Stomach (tissue), 9 donors: Measurements from ENCODE around the gene ZNF277. TPM values are rescaled to one million over a fixed set of nuclear protein-coding genes. Genes with fewer than 3 reads are reported as not detected.

Experiments used
- DNase-seq, 2 donors: peaks; one replicate each; pipeline versions ENCODE4 v3.0.0 to v3.0.0-alpha.2; 2013 to 2019
- H3K27ac ChIP-seq, 5 donors: fragments of 200-600 bp in 4 of 5; sonication (generic) in 4 of 5; one replicate each; pipeline ENCODE4 v1.5.1; 2013 to 2019; ENCODE audit warnings: mild to moderate bottlenecking in 1 of 5, moderate library complexity in 1 of 5
- H3K27me3 ChIP-seq, 3 donors: fragments of 200-600 bp; sonication (generic); one replicate each; pipeline ENCODE4 v1.5.1; 2017 to 2019; ENCODE audit warnings: mixed run types in 1 of 3
- H3K36me3 ChIP-seq, 4 donors: fragments of 200-600 bp; sonication (generic); 1 replicate in 3 of 4; 2 replicates in 1 of 4; pipeline ENCODE4 v1.5.1; 2016 to 2019
- H3K4me1 ChIP-seq, 4 donors: fragments of 200-600 bp; sonication (generic); one replicate each; pipeline ENCODE4 v1.5.1; 2016 to 2019
- H3K4me3 ChIP-seq, 4 donors: fragments of 200-600 bp; sonication (generic) in 3 of 4; one replicate each; pipeline ENCODE4 v1.5.1; 2016 to 2019; ENCODE audit warnings: mild to moderate bottlenecking in 1 of 4
- H3K9me3 ChIP-seq, 4 donors: fragments of 200-600 bp; sonication (generic); one replicate each; pipeline ENCODE4 v1.5.1; 2016 to 2019
- EP300 ChIP-seq: sonication (generic); formaldehyde crosslinking; IDR thresholded peaks from one replicate; pipeline ENCODE4 v1.6.1; 2017; ENCODE audit warnings: antibody characterized with exemption
- POLR2A ChIP-seq, 4 donors: fragments of 450-650 bp; IDR thresholded peaks; one replicate each; pipeline ENCODE4 v1.6.1; 2016; ENCODE audit warnings: antibody characterized with exemption in 4 of 4, control low read depth in 2 of 4, mild to moderate bottlenecking in 1 of 4, moderate library complexity in 1 of 4
- POLR2AphosphoS5 ChIP-seq, 3 donors: sonication (generic); formaldehyde crosslinking; IDR thresholded peaks; one replicate each; pipeline ENCODE4 v1.6.1; 2016; ENCODE audit warnings: antibody characterized with exemption in 3 of 3
- WGBS, 5 donors: extraction: QIAGEN DNeasy Blood & Tissue Kit in 3 of 5; methylation state at CpG; one replicate each; pipeline versions ENCODE4 v1.1.5 to v1.1.7; 2013 to 2018; 5-methylcytosine and 5-hydroxymethylcytosine counted together
- intact Hi-C: fragments of 100-400 bp; cut with DNase I; formaldehyde crosslinking; loops from one replicate; pipeline ENCODE4 v1.15.1; 2023; ENCODE audit warnings: low total_unique reads
- polyA plus RNA-seq, 3 donors: library from polyadenylated mRNA; stranded (reverse); fragments of 200-250 nt; gene quantifications; one replicate each; pipeline ENCODE4 v1.2.3, GENCODE V29; 2013
- total RNA-seq, 5 donors: library from RNA; depleted of rRNA; stranded (reverse); fragments of >200 nt; gene quantifications; one replicate each; pipeline versions ENCODE4 v1.1.0 to v1.2.3, GENCODE V29; 2014 to 2016
- TF ChIP-seq, protein P1 (sequence below), 7 experiments: fragments of 450-650 bp in 4 of 7; fragments of 200-600 bp in 3 of 7; sonication (generic) in 3 of 7; IDR thresholded peaks; one replicate each; pipeline ENCODE4 v1.5.1; 2016 to 2019; ENCODE audit warnings: antibody characterized with exemption in 7 of 7, control low read depth in 2 of 7, mild to moderate bottlenecking in 1 of 7
- donor health status: healthy with polysubstance abuse.
- donor health status: Bipolar disorder and iron deficiency.
- donor health status: healthy.

ZNF277 gene
- total and polyA plus RNA-seq, 8 donors: 9.9 to 75.0 (median 27.2) TPM

DNA sequence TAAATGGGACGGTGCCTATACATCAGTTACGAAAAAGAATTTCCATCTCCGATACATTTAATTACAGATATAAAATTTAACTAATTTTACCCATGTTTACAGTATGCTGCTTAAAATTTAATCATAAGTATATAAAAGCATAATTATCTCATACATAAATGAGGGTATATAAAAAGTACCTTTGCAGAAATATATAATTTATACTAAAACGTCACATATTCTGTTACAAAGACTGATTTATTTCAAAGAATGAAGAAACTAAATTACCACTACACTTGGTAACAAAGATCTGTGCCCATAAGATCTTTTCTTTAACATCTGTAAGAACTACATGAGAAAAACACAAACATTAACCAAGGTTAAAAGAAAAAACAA, 3.1 kb upstream of the ZNF277 start:
- DNase-seq: no peak
- no peak overlapping the region for H3K4me3 ChIP-seq
- H3K4me1 ChIP-seq: peaks cover 5 to 41% (median 25%) of the 10 kb centered on the region in 4 donors
- H3K27ac ChIP-seq: no peak overlapping the region
- H3K27me3 ChIP-seq: peaks cover 0 to 4% (median 0%) of the 10 kb centered on the region in 3 donors
- intact Hi-C loops: no loop called here
- no peaks in the 10 kb centered on the region for H3K36me3 ChIP-seq
- TF ChIP-seq, protein P1, sequence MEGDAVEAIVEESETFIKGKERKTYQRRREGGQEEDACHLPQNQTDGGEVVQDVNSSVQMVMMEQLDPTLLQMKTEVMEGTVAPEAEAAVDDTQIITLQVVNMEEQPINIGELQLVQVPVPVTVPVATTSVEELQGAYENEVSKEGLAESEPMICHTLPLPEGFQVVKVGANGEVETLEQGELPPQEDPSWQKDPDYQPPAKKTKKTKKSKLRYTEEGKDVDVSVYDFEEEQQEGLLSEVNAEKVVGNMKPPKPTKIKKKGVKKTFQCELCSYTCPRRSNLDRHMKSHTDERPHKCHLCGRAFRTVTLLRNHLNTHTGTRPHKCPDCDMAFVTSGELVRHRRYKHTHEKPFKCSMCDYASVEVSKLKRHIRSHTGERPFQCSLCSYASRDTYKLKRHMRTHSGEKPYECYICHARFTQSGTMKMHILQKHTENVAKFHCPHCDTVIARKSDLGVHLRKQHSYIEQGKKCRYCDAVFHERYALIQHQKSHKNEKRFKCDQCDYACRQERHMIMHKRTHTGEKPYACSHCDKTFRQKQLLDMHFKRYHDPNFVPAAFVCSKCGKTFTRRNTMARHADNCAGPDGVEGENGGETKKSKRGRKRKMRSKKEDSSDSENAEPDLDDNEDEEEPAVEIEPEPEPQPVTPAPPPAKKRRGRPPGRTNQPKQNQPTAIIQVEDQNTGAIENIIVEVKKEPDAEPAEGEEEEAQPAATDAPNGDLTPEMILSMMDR (IDR thresholded peaks at IDR 0.05): no peak
- TF ChIP-seq EP300 (no peak), POLR2A (IDR thresholded peaks at IDR 0.05) (no peak), POLR2AphosphoS5 (IDR thresholded peaks at IDR 0.05) (no peak)
- 65 to 72% (median 69%) methylated on average over 4 of the region's 4 CpGs for WGBS, 5 donors
- H3K9me3 ChIP-seq: no peaks in the 10 kb centered on the region

DNA sequence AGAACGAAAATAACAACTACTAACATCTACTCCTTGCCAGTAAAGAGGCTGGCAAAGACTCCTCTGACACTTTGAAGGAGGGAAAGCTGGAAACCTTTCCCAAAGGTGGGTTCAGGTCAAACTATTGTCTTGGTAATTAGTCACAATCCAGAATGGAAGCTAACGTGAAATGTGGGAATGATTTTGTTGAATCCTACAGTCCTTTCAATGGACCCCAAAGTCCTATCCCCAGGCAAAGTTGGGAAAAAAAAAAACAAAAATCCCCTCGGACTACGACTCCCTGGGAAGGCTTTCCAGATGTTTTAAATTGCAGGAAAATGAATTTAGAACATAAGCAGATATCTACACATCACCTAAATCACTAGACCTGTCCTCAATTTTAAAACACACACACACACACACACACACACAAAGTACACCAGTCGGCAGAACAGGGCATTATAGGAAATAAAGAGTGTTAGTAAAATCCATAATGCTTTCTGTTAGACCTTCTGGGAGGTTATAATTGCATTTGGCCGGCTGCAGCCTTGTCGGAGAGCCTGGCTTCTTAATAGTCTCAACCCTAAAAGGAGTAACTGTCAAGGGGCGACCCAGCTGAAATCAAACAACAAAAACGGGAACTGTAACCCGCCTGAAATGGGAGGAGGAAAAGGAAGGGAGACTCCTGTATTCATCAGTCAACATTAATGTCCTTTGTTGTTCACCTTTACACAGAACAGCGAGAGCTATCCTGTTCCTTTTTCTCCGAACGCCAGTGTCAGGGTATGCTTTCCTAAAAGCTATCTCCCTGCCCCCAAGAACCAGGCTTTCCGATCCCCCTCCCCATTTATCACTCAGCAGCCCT, 1.8 kb upstream of the ZNF277 start:
- Histone ChIP-seq H3K36me3 (no peaks in the 10 kb centered on the region), H3K4me1 (peaks cover 5 to 41% (median 25%) of the 10 kb centered on the region in 4 donors), H3K27ac (peak overlapping the region; percentile 79 to 92 (median 89)), H3K9me3 (no peaks in the 10 kb centered on the region), H3K27me3 (peaks cover 0 to 4% (median 0%) of the 10 kb centered on the region in 3 donors), H3K4me3 (peak overlapping the region; percentile 81 to 90 (median 86))
- intact Hi-C loops: no loop called here
- TF ChIP-seq, protein P1 (IDR thresholded peaks at IDR 0.05): no peak
- TF ChIP-seq POLR2AphosphoS5 (IDR thresholded peaks at IDR 0.05) (no peak), POLR2A (IDR thresholded peaks at IDR 0.05) (no peak), EP300 (no peak)
- DNase-seq: peak in 1 of 2 donors; percentile 41
- WGBS, 5 donors: 3 to 8% (median 5%) methylated on average over 14 of the region's 14 CpGs

DNA sequence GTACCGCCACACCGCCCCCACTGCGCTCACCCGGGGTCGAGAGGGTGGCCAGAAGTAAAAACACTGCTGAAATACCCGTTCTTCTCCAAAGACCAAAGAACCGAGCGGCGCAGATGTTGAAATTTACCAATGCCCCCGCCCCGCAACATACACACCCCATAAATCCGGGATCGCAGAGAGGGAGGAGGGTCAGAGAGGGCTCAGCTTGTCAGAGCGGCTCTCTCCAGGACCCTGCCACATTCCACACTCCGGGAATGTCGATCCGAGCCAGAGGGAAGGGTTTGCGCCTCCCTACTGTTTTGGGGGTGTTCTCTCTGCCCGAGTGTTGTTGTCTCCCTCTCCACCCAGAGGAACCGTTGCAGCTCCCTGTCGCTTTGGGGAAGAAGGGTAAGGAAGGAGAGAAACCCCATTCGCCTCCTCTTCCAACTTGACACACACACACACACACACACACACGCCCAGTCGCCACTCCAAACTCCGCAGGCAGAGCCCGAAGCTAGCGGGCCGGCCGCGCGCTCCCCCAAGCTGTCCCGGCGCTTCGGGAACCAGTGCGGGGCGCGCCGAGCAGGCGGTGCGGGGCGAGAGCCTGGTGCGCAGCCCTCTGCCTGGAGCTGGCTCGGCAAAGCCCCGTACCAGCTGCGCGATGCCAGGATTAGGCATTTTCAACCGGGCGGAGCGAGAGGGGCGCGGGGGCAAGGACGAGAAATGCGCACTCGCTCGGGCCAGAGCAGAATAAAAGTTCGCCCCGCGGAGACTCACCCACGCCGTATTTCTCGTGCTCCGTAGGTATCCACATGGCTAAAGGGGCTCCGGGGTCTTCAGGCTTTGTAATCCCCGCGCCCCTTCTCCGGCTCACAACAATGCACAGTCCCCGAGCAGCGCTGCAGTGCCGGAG, 905 bp upstream of the ZNF277 start:
- Histone ChIP-seq H3K9me3 (no peaks in the 10 kb centered on the region), H3K4me1 (peaks cover 5 to 43% (median 25%) of the 10 kb centered on the region in 4 donors), H3K36me3 (no peaks in the 10 kb centered on the region), H3K27me3 (peaks cover 0 to 4% (median 0%) of the 10 kb centered on the region in 3 donors), H3K4me3 (peak overlapping the region; percentile 81 to 90 (median 86)), H3K27ac (peak overlapping the region; percentile 79 to 92 (median 89))
- DNase-seq: peak; percentile 50 to 86
- intact Hi-C loops: no loop called here
- TF ChIP-seq, protein P1 (IDR thresholded peaks at IDR 0.05): no peak
- TF ChIP-seq POLR2AphosphoS5 (IDR thresholded peaks at IDR 0.05): no peak
- TF ChIP-seq EP300: no peak
- TF ChIP-seq POLR2A (IDR thresholded peaks at IDR 0.05): no peak
- 0 to 2% (median 0%) methylated on average over 19 to 69 of the region's 69 CpGs for WGBS, 5 donors

DNA sequence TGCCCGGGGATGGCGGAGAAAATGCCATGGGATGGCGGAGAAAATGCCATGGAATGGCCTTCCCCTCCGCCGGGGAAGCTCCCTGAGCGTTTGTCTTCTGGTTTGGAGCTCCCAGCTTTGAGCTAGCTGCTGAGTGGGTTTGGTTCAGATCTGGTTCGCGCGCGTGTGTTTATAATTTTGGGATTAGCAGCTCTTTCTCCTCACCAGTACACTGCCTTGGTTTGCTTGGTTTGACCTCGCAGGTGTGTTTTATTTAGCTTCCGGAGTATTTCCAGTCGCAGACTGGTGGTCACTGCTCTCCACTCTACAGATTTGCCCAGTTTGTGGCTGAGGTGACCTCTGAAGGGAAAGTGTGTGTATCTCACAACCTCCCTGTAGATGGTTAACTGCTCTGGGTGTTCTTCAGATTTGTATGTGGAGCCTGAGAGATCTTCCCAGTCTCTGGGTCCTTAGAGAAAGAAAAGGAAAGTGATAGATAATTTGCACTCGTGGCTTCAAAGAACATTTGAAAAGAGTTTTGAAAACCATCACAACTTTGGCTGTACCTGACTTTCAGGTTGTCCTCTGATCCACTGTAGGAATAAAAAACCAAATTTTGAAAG, 597 bp downstream of the ZNF277 start:
- TF ChIP-seq POLR2AphosphoS5 (IDR thresholded peaks at IDR 0.05) (no peak), EP300 (no peak), POLR2A (IDR thresholded peaks at IDR 0.05) (no peak)
- TF ChIP-seq, protein P1 (IDR thresholded peaks at IDR 0.05): no peak

More for the DNA sequence above, 597 bp downstream of the ZNF277 start:
- H3K9me3 ChIP-seq: no peaks in the 10 kb centered on the region
- intact Hi-C loops: no loop called here
- no peaks in the 10 kb centered on the region for H3K27me3 ChIP-seq
- WGBS, 5 donors: 0 to 1% (median 0%) methylated on average over 8 to 14 of the region's 14 CpGs
- DNase-seq: no peak
- H3K36me3 ChIP-seq: no peaks in the 10 kb centered on the region
- peak overlapping the region; percentile 81 to 90 (median 86) for H3K4me3 ChIP-seq
- H3K4me1 ChIP-seq: peaks cover 13 to 58% (median 35%) of the 10 kb centered on the region in 4 donors
- peak overlapping the region; percentile 82 to 93 (median 90) for H3K27ac ChIP-seq
